HG02763 (cell line): ENCODE measurements around the gene PRSS56.
"Not testable (repeated sequence)": the region's sequence is repeated elsewhere in the genome, so short reads cannot be mapped to it uniquely, and the experiment has no call there.

Source experiments
- ATAC-seq: cut with Tn5 transposase; IDR thresholded peaks from one replicate; pipeline ENCODE4 v1.9.1; 2021; ENCODE audit warnings: mild to moderate bottlenecking, moderate library complexity; ENCODE audit not compliant: unreplicated experiment

Gene PRSS56

DNA sequence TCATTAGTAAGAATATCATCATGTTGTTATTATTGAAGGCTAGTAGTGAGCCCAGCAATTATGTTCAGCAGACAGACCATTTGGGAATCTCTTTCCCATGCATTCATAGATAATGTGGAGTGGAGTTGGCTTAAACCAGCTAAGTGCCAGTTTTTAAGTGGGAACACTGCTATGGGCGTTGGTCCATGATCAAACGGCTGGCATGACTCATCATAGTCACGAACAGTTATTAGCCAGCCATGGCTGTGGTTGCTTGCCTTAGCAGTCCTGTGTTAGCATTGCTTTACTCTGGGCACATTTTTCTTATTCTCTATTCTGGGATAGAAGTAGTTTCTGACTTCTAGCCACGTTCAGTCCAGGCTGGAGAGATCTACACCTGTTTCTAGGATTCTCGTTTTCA lies 48.0 kb downstream of the PRSS56 start:
- no peak for ATAC-seq

DNA sequence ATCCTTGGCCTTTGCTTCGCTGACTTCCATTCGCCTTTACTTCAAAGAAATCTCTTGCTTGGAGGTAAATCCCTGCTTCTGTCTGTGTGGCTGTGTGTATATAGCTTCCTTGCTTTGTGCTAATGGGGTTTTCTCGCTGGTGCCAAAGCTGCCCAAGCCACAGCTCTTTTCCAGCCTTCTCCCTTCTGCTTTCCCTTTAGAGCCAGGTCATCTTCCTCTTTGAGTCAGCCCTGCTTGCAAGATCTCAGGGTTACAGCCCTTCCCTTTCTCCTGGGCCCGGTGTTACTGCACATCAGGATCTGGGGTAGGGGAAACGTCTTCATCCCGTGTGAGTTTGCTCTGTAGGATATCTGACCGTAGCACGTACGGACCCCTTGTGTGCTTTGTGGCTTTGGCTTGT lies 49.4 kb downstream of the PRSS56 start:
- no peak for ATAC-seq

DNA sequence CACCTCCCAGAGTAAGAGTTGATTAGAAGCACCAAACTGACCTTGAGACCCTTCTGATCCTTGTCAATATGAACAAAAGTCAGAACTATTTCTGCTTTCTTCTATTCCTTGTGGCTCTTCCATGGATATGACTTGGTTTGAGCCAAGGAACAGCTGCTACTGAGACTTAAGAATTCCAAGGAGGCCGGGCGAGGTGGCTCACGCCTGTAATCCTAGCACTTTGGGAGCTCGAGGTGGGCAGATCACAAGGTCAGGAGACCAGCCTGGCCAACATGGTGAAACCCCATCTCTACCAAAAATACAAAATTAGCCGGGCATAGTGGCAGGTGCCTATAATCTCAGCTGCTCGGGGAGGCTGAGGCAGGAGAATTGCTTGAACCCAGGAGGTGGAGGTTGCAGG lies 50.3 kb downstream of the PRSS56 start:
- ATAC-seq, result not testable (repeated sequence)

DNA sequence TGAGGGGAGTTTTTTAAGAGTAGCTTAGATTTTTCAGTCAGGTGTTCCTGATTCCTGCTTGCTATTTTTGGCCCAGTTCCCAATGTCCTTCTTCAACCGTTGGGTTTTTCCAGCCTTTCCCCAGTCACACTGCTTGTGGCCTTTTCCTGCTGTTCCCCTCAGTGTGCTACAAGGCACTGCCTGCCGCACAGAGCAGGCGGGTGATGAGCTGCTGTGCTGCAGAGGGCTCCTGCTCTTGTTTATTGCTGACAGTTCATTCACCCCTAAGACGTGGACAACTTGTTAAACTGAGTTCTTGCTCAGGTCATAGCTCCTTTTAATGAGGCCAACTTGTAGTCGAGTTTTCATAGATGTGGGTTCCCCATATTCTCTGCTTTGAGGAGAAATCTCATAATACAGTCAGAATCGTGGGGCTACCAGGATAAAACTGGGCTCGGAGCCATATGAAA lies 50.9 kb downstream of the PRSS56 start:
- ATAC-seq, result no peak

DNA sequence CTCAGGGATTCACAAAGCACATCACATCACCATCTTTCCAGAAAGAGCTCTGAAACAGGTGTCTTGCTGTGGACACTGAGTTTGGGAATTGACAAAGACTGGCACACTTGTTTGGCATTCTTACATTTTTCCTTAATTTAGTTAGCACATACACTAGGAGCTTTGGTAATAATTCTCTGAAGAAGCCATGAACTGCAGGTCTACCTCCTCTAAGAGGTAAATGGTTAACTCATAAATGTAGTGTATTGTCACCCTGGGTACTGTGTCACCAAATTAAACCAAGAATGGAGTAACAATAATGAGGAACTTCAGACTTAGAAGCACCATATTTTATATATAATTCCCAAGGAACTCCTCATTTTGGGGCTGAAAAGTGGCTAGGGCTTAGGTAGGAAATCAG lies 52.9 kb downstream of the PRSS56 start:
- ATAC-seq, result no peak

DNA sequence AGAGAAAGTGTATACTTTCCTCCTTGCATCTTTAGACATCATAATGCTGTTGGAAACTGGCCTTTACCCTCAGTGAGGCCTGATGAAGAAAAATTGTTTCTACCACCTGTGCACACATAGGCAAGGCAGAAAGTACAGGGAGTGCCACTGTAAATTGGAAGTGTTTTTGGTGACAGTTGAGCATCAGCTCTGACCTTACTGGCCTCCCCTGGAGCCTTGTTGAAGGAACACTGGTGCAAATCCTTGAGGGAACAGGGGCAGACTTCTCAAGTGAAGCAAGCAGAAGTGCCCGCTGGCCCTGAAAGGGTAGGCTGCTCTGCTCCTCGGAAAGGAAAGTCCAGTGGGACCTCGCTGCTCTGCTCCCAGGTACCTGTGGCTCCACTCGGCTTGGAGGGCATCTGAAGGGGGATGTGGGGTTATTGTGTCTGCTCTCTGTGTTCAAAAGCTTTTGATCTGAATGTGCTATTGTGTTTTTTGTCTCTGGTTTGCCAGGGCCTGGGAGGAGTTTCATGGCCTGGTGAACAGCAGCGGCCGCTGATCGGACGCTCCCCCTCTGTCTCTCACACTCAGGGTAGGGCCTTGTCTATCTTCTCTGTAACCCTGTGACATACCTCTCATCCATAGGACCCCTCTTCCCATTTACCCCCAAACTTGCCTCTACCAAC lies 53.7 kb downstream of the PRSS56 start:
- no peak for ATAC-seq

DNA sequence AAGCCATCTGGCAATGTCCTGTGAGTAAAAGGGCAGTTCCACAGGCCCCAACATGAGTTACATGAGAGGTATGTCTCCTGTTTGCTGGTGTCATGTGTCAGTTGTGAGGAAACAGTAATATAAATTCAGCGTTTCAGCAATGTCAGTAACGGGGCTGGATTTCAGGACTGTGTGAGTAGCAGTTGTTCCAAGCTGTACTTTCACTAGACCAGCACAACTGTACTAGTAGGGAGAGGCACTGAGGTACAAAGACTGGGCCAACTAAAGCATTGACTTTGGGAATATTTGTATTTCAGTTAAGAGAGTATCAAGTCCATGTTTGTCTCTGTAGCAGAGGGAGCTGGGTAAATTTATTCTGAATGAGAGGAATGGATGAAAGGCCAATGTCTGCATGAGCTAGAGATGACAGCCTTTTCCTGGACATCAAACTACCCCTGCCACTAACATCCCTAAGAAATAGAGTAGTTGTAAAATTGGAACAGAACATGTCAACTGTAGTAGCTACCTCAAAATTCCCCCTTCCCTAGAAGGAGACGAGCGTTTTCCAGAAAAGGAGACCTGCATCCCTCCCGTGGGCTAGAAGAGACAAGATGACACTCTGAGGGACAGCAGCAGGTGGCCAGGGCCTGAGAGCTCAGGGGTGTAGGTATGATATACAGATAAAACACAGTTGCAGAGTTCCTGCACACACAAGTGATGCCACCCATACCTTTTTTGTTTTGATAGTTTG lies 54.7 kb downstream of the PRSS56 start:
- ATAC-seq, result no peak
